Body of pancreas (tissue), 4 donors: ENCODE results near the gene CRTC2.

ENCODE experiments used
- POLR2A ChIP-seq, 3 donors: fragments of 450-650 bp; IDR thresholded peaks; one replicate each; pipeline ENCODE4 v1.6.1; 2016; ENCODE audit warnings: antibody characterized with exemption in 3 of 3, mild to moderate bottlenecking in 2 of 3
- TF ChIP-seq, protein P1 (sequence below), 7 experiments: fragments of 450-650 bp in 4 of 7; fragments of 200-600 bp in 3 of 7; sonication (generic) in 3 of 7; IDR thresholded peaks; one replicate each; pipeline ENCODE4 v1.5.1; 2016 to 2019; ENCODE audit warnings: antibody characterized with exemption in 7 of 7

DNA sequence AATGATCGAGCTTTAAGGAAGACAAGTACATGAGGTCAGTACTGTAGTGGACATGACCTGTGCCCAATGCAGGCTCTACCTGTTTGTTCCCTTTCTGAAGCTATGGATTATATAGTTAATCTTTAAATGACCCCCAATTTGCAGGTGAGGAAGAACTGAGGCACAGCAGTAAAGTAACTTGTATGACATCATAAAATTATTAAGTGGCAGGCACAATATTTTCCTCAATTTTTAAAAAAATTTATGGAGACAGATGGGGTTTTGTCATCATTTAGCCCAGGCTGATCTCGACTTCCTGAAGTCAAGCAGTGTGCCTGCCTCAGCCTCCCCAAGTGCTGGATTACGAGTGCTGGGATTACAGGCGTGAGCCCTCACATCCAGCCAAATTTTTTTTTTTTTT lies 32.0 kb downstream of the CRTC2 start:
- TF ChIP-seq, protein P1, sequence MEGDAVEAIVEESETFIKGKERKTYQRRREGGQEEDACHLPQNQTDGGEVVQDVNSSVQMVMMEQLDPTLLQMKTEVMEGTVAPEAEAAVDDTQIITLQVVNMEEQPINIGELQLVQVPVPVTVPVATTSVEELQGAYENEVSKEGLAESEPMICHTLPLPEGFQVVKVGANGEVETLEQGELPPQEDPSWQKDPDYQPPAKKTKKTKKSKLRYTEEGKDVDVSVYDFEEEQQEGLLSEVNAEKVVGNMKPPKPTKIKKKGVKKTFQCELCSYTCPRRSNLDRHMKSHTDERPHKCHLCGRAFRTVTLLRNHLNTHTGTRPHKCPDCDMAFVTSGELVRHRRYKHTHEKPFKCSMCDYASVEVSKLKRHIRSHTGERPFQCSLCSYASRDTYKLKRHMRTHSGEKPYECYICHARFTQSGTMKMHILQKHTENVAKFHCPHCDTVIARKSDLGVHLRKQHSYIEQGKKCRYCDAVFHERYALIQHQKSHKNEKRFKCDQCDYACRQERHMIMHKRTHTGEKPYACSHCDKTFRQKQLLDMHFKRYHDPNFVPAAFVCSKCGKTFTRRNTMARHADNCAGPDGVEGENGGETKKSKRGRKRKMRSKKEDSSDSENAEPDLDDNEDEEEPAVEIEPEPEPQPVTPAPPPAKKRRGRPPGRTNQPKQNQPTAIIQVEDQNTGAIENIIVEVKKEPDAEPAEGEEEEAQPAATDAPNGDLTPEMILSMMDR (IDR thresholded peaks at IDR 0.05): no peak
- no peak for TF ChIP-seq POLR2A (IDR thresholded peaks at IDR 0.05)
